Natural killer cell (primary cell): ENCODE measurements around the gene JUP. TPM values are rescaled to one million over a fixed set of nuclear protein-coding genes. Genes with fewer than 3 reads are reported as not detected.

ENCODE experiments used
- ATAC-seq, 3 donors: fragments of 150-1000 bp in 2 of 3; fragments of 200-7000 bp in 1 of 3; cut with Tn5 transposase; 1 replicate in 1 of 3; 2 replicates in 2 of 3; pipeline ENCODE4 v1.10.0; 2021; ENCODE audit warnings: mild to moderate bottlenecking in 2 of 3, moderate library complexity in 2 of 3
- DNase-seq, 2 donors: peaks; one replicate each; pipeline versions ENCODE4 v3.0.0 to v3.0.0-alpha.2; 2013 to 2021; ENCODE audit warnings: mixed read lengths in 1 of 2
- H3K27ac ChIP-seq: one replicate; pipeline ENCODE4 v1.5.1; 2013; ENCODE audit warnings: mild to moderate bottlenecking, low read length
- H3K27me3 ChIP-seq: one replicate; pipeline ENCODE4 v1.6.1; 2013; ENCODE audit warnings: low read length; ENCODE audit not compliant: control insufficient read depth, insufficient read depth
- H3K36me3 ChIP-seq: one replicate; pipeline ENCODE4 v1.6.1; 2013; ENCODE audit warnings: low read length; ENCODE audit not compliant: control insufficient read depth, insufficient read depth
- H3K4me1 ChIP-seq: one replicate; pipeline ENCODE4 v1.6.1; 2013; ENCODE audit warnings: low read length; ENCODE audit not compliant: control insufficient read depth, insufficient read depth
- H3K4me3 ChIP-seq: one replicate; pipeline ENCODE4 v1.5.1; 2013; ENCODE audit warnings: low read length
- H3K9me3 ChIP-seq: one replicate; pipeline ENCODE4 v1.6.1; 2013; ENCODE audit warnings: low read length; ENCODE audit not compliant: control insufficient read depth, insufficient read depth
- H3K27ac Mint-ChIP-seq, 2 donors: one replicate each; pipeline ENCODE4 v1.8.0; 2022; ENCODE audit warnings: mild to moderate bottlenecking in 2 of 2, mixed read lengths in 2 of 2, moderate library complexity in 1 of 2
- H3K27me3 Mint-ChIP-seq, 2 donors: one replicate each; pipeline ENCODE4 v1.8.0; 2022; ENCODE audit warnings: low read depth in 2 of 2, mixed read lengths in 2 of 2
- H3K36me3 Mint-ChIP-seq: one replicate; pipeline ENCODE4 v1.8.0; 2022; ENCODE audit warnings: mixed read lengths
- H3K4me1 Mint-ChIP-seq, 2 donors: one replicate each; pipeline ENCODE4 v1.8.0; 2022; ENCODE audit warnings: mixed read lengths in 2 of 2
- H3K4me3 Mint-ChIP-seq: one replicate; pipeline ENCODE4 v1.8.0; 2022; ENCODE audit warnings: mild to moderate bottlenecking, moderate library complexity, mixed read lengths
- H3K9me3 Mint-ChIP-seq, 2 donors: one replicate each; pipeline ENCODE4 v1.8.0; 2022; ENCODE audit warnings: mixed read lengths in 2 of 2
- CTCF ChIP-seq: fragments of 200-600 bp; IDR thresholded peaks from one replicate; pipeline ENCODE4 v1.8.0; 2022; ENCODE audit warnings: antibody characterized with exemption
- WGBS: methylation state at CpG from one replicate; pipeline ENCODE4 v1.1.7; 2013; ENCODE audit warnings: missing lambda C conversion rate; ENCODE audit not compliant: insufficient coverage; 5-methylcytosine and 5-hydroxymethylcytosine counted together
- intact Hi-C: fragments of 100-400 bp; cut with micrococcal nuclease; formaldehyde crosslinking; loops from one replicate; pipeline ENCODE4 v1.14.2; 2022
- total RNA-seq, 4 donors: library from RNA; stranded (reverse); fragments of 120-200 nt in 1 of 4; gene quantifications; one replicate each; pipeline versions ENCODE4 v1.2.3 to v1.2.4, GENCODE V29; 2013 to 2022

Gene JUP
- total RNA-seq, 3 donors from 2014 or later (not counting 1 experiment from before 2014, with no cell fraction given) = 1.8 to 12.1 (median 2.0) TPM

GRCh38 chr17:41793784-41794539 is 7.5 kb upstream of the JUP start:
- Mint-ChIP-seq H3K27me3 (no peaks in the 10 kb centered on the region), H3K27ac (no peak overlapping the region), H3K9me3 (no peaks in the 10 kb centered on the region), H3K4me1 (no peaks in the 10 kb centered on the region), H3K36me3 (no peaks in the 10 kb centered on the region), H3K4me3 (no peak overlapping the region)
- no peak for ATAC-seq
- no peak for TF ChIP-seq CTCF
- Histone ChIP-seq H3K4me1 (no peaks in the 10 kb centered on the region), H3K4me3 (no peak overlapping the region), H3K9me3 (no peaks in the 10 kb centered on the region), H3K27me3 (no peaks in the 10 kb centered on the region), H3K36me3 (no peaks in the 10 kb centered on the region), H3K27ac (no peak overlapping the region)
- intact Hi-C loops = no loop called here
- WGBS = 91% methylated on average over 14 of the region's 14 CpGs
- no peak for DNase-seq

GRCh38 chr17:41792845-41793783 is 6.6 kb upstream of the JUP start:
- Mint-ChIP-seq H3K4me3 (no peak overlapping the region), H3K36me3 (no peaks in the 10 kb centered on the region), H3K27ac (no peak overlapping the region), H3K4me1 (peaks cover 0 to 5% of the 10 kb centered on the region in 2 donors), H3K9me3 (no peaks in the 10 kb centered on the region), H3K27me3 (no peaks in the 10 kb centered on the region)
- WGBS = 56% methylated on average over 20 of the region's 22 CpGs
- no peak for DNase-seq
- H3K9me3 ChIP-seq = no peaks in the 10 kb centered on the region
- no peak for TF ChIP-seq CTCF
- no peak for ATAC-seq
- intact Hi-C loops = no loop called here
- no peaks in the 10 kb centered on the region for H3K27me3 ChIP-seq
- H3K4me3 ChIP-seq = no peak overlapping the region
- H3K4me1 ChIP-seq = no peaks in the 10 kb centered on the region
- no peaks in the 10 kb centered on the region for H3K36me3 ChIP-seq
- H3K27ac ChIP-seq = no peak overlapping the region

- H3K36me3 Mint-ChIP-seq = no peaks in the 10 kb centered on the region
- H3K9me3 ChIP-seq = no peaks in the 10 kb centered on the region
- no peak for ATAC-seq
- no peak for DNase-seq
- H3K9me3 Mint-ChIP-seq = no peaks in the 10 kb centered on the region
- no peaks in the 10 kb centered on the region for H3K36me3 ChIP-seq
- no peak overlapping the region for H3K4me3 ChIP-seq
- no peak overlapping the region for H3K27ac ChIP-seq
- H3K4me1 Mint-ChIP-seq = peaks cover 0 to 24% of the 10 kb centered on the region in 2 donors
- intact Hi-C loops = no loop called here
- H3K4me3 Mint-ChIP-seq = peak overlapping the region; percentile 75
- H3K27me3 ChIP-seq = peaks cover 7% of the 10 kb centered on the region
- peaks cover 7 to 22% of the 10 kb centered on the region in 2 donors for H3K27me3 Mint-ChIP-seq
- no peak for TF ChIP-seq CTCF
- WGBS = 60% methylated on average over 2 of the region's 4 CpGs
- peak overlapping the region in 1 of 2 donors; percentile 60 for H3K27ac Mint-ChIP-seq
- H3K4me1 ChIP-seq = peaks cover 36% of the 10 kb centered on the region
Observed at GRCh38 chr17:41787021-41787418, 509 bp upstream of the JUP start.
